NOMO-1 (cell line): ENCODE results near the gene ORC4.
A peak's percentile ranks its signal among the peaks of the same experiment; 100 is the strongest.

Source experiments
- DNase-seq, 2 experiments: peaks; one replicate each; lab custom pipeline; 2025; ENCODE audit not compliant: unreplicated experiment in 2 of 2; lab: John Stamatoyannopoulos, UW

Gene ORC4

GRCh38 chr2:148020111-148021058 is at the start of gene ORC4:
Gene ORC4, minus strand, starts transcription at chr2:148020737. Its CDS starts 44,779 bp downstream, at chr2:147975958.
- DNase-seq, result peak; percentile 98 to 99

- no peak for DNase-seq
These were observed 47.3 kb upstream of the ORC4 start for GRCh38 chr2:148067801-148068200.

DNA sequence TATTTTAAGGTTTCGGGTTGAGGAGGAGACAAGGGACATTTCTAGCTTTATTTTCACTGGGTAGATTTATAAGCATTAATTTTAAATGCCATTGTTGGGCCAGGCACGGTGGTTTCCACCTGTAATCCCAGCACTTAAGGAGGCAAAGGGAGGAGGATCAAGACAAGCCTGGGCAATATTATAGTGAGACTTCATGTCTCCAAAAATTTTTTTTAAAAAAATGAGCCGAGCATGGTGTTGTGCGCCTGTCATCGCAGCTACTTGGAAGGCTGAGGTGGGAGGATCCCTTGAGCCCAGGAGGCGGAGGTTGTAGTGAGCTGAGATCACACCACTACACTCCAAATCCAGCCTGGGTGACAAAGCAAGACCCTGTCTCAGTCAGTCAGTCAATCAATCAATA is 45.4 kb upstream of the ORC4 start:
- DNase-seq, result no peak

DNA sequence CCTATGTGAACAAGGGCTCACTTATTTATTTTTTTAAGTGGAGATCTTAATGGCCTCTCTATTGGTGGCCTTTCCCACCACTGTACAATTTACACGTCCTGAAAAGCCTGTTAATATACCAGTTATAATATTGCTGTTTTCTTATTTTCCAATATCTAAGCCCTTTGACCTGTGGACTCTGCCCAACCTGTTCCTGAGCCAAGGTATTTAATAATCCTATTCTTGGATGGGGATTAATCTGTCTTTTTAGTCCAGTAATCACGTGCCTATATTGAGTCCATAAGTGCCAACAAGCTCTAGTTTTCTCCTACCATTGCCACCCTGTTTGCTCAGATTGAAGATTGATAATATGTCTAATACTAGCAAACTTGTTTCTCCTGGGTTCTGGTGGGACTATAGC is 43.1 kb upstream of the ORC4 start:
- DNase-seq, result no peak

DNA sequence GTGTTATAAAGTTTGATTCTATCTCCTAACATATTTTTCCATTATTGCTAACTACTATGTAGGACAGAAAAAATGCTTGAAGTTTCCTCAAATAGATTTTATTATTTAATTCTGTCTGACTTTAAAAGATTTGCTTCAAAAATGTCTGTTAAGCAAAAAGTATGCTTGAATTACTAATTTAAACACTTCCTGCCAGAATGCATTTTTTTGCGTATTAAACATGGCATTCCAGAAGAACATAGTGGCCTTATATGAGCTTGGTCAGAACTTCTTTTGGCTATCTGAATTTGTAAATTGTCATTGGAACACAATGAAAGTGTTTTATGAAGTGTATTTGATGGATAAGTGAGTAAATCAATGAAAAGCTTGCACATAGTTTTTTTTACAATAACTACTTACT is 38.1 kb upstream of the ORC4 start:
- no peak for DNase-seq

- DNase-seq, result no peak
These were observed 32.1 kb upstream of the ORC4 start for GRCh38 chr2:148052687-148053086.

GRCh38 chr2:148049284-148049683 is 28.7 kb upstream of the ORC4 start:
- no peak for DNase-seq

GRCh38 chr2:148048475-148049221 is 28.1 kb upstream of the ORC4 start:
- DNase-seq, result no peak

- DNase-seq, result no peak
These were observed 26.3 kb upstream of the ORC4 start for GRCh38 chr2:148046802-148047201.

- DNase-seq, result no peak
These were observed 23.8 kb upstream of the ORC4 start for GRCh38 chr2:148044322-148044721.

GRCh38 chr2:148042219-148042618 is 21.7 kb upstream of the ORC4 start:
- DNase-seq, result peak; percentile 72 to 91

DNA sequence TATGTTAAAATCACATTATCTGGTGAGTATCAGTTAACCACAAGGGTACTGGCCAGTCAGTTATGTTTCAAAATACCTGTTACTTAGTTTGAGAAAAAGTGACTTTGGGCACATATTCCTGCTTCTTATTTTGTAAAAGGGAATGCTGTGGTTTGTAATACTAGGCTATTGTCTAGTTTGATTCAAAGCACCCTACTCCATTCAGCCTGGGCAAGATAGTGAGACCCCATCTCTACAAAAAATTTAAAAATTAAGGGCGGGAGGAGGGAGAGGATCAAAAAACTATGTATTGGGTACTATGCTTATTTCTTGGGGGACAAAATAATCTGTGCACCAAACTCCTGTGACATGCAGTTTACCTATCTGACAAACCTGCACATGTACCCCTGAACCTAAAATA is 19.2 kb upstream of the ORC4 start:
- no peak for DNase-seq

DNA sequence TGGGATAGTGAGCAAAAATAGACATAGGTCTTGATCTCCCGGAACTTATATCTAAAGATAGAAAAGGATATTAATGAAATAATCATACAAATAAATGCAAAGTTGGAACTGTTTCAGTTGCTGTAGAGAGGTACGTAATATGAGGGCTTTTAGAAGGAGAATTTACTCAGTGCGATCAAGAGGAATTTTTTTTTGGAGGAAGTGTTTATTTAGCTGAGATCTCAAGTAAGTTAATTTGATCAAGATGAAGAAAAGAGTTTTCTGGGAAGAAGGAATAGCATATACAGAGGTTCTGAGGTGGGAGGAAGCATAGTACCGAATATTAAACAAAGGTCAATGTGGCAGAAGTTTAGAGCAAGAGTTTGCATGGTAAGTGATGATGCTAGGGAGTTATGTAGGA is 11.7 kb upstream of the ORC4 start:
- no peak for DNase-seq

DNA sequence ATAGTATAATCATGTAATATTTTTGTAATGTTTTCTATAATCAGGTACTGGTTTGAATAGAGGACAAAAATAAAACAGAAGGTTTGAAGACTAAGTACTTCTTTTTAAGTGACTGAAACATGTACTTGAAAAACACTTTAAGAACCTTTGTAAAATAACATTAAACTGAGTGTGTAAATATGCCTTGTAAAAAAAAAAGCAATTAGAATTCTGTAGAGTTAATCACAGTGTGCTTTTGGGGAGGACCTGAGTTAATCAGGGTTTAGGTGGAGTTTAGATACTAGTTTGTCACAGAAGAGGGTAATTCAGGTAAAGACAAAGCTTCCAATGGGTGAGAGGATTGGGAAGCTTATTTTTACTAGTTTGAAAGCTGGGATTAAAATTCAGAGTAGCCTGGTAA is 10.6 kb upstream of the ORC4 start:
- no peak for DNase-seq

DNA sequence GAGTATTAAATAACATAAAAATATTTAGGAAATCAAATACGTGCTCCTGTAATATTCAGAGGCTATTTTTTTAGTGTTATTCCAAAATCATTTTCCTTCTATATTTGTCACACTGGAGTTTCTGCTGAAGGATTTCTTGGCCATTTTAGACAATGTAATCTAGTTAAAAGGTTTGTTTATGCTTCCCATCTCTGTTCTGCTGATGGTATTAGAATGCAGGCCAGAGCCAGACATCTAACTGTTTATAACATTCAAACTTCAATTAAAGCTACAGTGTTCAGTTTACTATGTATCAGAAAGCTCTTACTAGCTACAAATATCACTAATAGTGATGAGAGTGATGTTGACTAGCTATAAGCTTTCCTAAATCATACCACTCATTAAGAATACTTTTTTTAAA is 8.2 kb upstream of the ORC4 start:
- DNase-seq, result no peak

DNA sequence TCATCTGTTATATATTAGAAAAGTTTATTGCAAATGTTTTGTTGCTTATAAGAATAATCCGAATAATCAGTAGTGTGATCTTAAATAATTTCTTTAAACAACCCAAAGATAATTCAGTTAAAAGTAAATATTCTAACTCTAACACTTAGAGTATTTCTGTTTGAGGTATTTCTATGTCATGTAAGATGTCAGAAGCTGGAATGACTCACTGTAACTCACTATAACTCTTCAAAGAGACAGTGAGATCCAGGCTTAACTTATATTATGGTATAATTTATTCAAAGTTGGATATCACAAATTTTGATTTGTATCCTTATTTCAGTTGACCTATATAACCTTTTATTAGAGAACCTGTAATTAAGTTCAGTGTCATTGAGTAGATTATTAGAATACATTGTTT is 7.3 kb upstream of the ORC4 start:
- DNase-seq, result no peak

- DNase-seq, result no peak
These were observed 6.0 kb upstream of the ORC4 start for GRCh38 chr2:148026573-148026972.

DNA sequence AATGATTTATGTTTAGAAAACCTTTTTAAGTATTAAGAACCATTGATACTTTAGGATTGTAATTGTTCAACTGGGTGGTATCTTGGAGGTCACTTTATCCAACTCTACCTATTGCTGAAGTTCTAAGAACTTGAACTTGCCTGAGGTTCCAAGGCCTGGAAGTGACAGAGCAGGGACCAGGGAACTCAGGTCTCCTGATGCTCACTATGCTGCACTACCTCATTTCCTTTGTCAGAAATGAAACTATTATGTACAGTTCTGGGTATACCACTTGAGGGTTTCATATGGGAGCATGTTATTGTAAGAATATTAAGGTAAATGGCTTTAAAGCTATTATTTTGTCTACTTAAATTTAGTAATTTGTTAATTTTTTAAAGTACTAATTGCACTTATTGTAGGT is 3.3 kb upstream of the ORC4 start:
- DNase-seq, result no peak

DNA sequence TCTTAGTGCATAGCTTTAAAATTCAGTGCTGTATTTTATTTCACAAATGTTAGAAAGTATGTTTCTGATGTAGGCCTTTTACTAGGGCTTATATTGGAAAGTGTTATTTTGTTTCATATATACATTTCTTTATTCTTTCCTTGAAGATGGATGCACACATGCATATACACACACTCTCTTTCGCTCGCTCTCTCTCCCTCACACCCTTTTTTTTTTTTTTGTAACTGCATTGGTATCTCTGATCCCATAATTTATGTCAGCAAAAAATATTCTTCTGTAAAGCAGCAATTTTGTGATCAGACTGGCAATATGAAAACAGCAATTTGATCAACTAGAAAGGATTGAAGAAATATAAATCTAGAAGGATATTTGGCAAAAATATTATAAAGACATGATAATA is 2.3 kb upstream of the ORC4 start:
- DNase-seq, result no peak

- no peak for DNase-seq
These were observed 1.8 kb upstream of the ORC4 start for GRCh38 chr2:148022351-148022750.

- DNase-seq, result no peak
These were observed 1.3 kb upstream of the ORC4 start for GRCh38 chr2:148021886-148022285.
